ENCODE measurements around the gene SLC66A2.

- TF ChIP-seq GATA3 (IDR thresholded peaks at IDR 0.05; ENCODE audit: low read depth, low read length) = no peak
- no peak for TF ChIP-seq GATA2 (IDR thresholded peaks at IDR 0.05; ENCODE audit: low read depth, low read length)
Observed at GRCh38 chr18:79971211-79971952, 19.9 kb upstream of the SLC66A2 start.
